GM23338 (cell line): ENCODE measurements around the gene RBM22. TPM values are rescaled to one million over a fixed set of nuclear protein-coding genes. Genes with fewer than 3 reads are reported as not detected.

Experiments
- ATAC-seq: fragments of 200-7000 bp; cut with Tn5 transposase; 3 replicates; pipeline ENCODE4 v1.9.1; 2020
- DNase-seq: peaks from one replicate; pipeline ENCODE4 v3.0.0-alpha.2; 2015; ENCODE audit warnings: low spot score
- H2AFZ ChIP-seq: fragments of 200-600 bp; sonication (generic); 2 replicates; pipeline ENCODE4 v1.8.0; 2016; ENCODE audit warnings: antibody characterized with exemption, mild to moderate bottlenecking, moderate library complexity
- H3F3A ChIP-seq: fragments of 200-600 bp; sonication (generic); replicated peaks from 2 replicates; pipeline ENCODE4 v1.8.0; 2017; ENCODE audit warnings: antibody characterized with exemption, mixed run types, low read depth
- H3K27ac ChIP-seq: fragments of 200-600 bp; sonication (generic); 2 replicates; pipeline ENCODE4 v1.6.1; 2016; ENCODE audit warnings: low read depth
- H3K27me3 ChIP-seq: fragments of 200-600 bp; sonication (generic); 2 replicates; pipeline ENCODE4 v1.8.0; 2016; ENCODE audit warnings: mild to moderate bottlenecking, mixed run types, moderate library complexity; ENCODE audit not compliant: insufficient read depth
- H3K36me3 ChIP-seq: fragments of 200-600 bp; sonication (generic); 2 replicates; pipeline ENCODE4 v1.8.0; 2016; ENCODE audit warnings: mild to moderate bottlenecking; ENCODE audit not compliant: insufficient read depth
- H3K4me1 ChIP-seq: fragments of 200-600 bp; sonication (generic); 2 replicates; pipeline ENCODE4 v1.8.0; 2016; ENCODE audit warnings: mild to moderate bottlenecking, moderate library complexity; ENCODE audit not compliant: insufficient read depth
- H3K4me2 ChIP-seq: fragments of 200-600 bp; sonication (generic); 2 replicates; pipeline ENCODE4 v1.7.1; 2017; ENCODE audit warnings: mixed run types
- H3K4me3 ChIP-seq: fragments of 200-600 bp; sonication (generic); 2 replicates; pipeline ENCODE4 v1.6.1; 2016; ENCODE audit warnings: mixed run types
- H3K79me2 ChIP-seq: fragments of 200-600 bp; sonication (generic); replicated peaks from 2 replicates; pipeline ENCODE4 v1.8.0; 2017; ENCODE audit warnings: mild to moderate bottlenecking; ENCODE audit not compliant: insufficient read depth
- H3K9me2 ChIP-seq: fragments of 200-600 bp; sonication (generic); 2 replicates; pipeline ENCODE4 v1.8.0; 2017; ENCODE audit not compliant: insufficient read depth
- H4K20me1 ChIP-seq: fragments of 200-600 bp; sonication (generic); replicated peaks from 2 replicates; pipeline ENCODE4 v1.8.0; 2017; ENCODE audit warnings: mild to moderate bottlenecking; ENCODE audit not compliant: insufficient read depth
- H3K27ac Mint-ChIP-seq: 2 replicates; pipeline ENCODE4 v1.8.0; 2020; ENCODE audit warnings: inconsistent platforms, mild to moderate bottlenecking, moderate library complexity, mixed read lengths
- H3K27me3 Mint-ChIP-seq: 3 replicates; pipeline ENCODE4 v1.8.0; 2022; ENCODE audit warnings: low read depth, mild to moderate bottlenecking, moderate library complexity, mixed read lengths, inconsistent platforms; ENCODE audit not compliant: insufficient read depth, poor library complexity
- H3K36me3 Mint-ChIP-seq: 3 replicates; pipeline ENCODE4 v1.8.0; 2021; ENCODE audit warnings: low read depth, mild to moderate bottlenecking, inconsistent platforms, moderate library complexity, mixed read lengths
- H3K4me1 Mint-ChIP-seq: 3 replicates; pipeline ENCODE4 v1.8.0; 2020; ENCODE audit warnings: mild to moderate bottlenecking, inconsistent platforms, mixed read lengths
- H3K4me3 Mint-ChIP-seq: 3 replicates; pipeline ENCODE4 v1.8.0; 2021; ENCODE audit warnings: moderate library complexity, mild to moderate bottlenecking, inconsistent platforms, mixed read lengths
- H3K9me3 Mint-ChIP-seq: 3 replicates; pipeline ENCODE4 v1.8.0; 2020; ENCODE audit warnings: moderate library complexity, mild to moderate bottlenecking, inconsistent platforms, mixed read lengths
- CREB1 ChIP-seq: fragments of 250-450 bp; sonication (Bioruptor Pico); IDR thresholded peaks from 2 replicates; pipeline ENCODE4 v1.5.0; 2020; ENCODE audit warnings: low read depth, mild to moderate bottlenecking, moderate library complexity
- CTCF ChIP-seq, 2 experiments: fragments of 200-600 bp in 1 of 2; sonication (generic) in 1 of 2; conservative IDR thresholded peaks; 2 replicates each; pipeline versions ENCODE4 v1.5.1 to v1.6.1; 2016 to 2017; ENCODE audit warnings: antibody characterized with exemption in 2 of 2, low read depth in 2 of 2, mild to moderate bottlenecking in 2 of 2, moderate library complexity in 1 of 2
- ETS1 ChIP-seq: IDR thresholded peaks from 2 replicates; pipeline ENCODE4 v1.6.1; 2016; ENCODE audit warnings: antibody characterized with exemption
- EZH2 ChIP-seq: fragments of 200-600 bp; sonication (generic); IDR thresholded peaks from one replicate; pipeline ENCODE4 v1.8.0; 2017; ENCODE audit warnings: antibody characterized with exemption, mild to moderate bottlenecking, low read depth; ENCODE audit not compliant: unreplicated experiment
- EZH2phosphoT487 ChIP-seq: fragments of 200-600 bp; sonication (generic); IDR thresholded peaks from one replicate; pipeline ENCODE4 v1.8.1; 2018; ENCODE audit warnings: antibody characterized with exemption; ENCODE audit not compliant: unreplicated experiment
- JUNB ChIP-seq: IDR thresholded peaks from one replicate; pipeline ENCODE4 v1.6.1; 2016; ENCODE audit warnings: antibody characterized with exemption; ENCODE audit not compliant: unreplicated experiment
- NANOG ChIP-seq: IDR thresholded peaks from 2 replicates; pipeline ENCODE4 v1.6.1; 2016; ENCODE audit warnings: antibody characterized with exemption, borderline replicate concordance
- POLR2AphosphoS5 ChIP-seq: IDR thresholded peaks from 2 replicates; pipeline ENCODE4 v1.6.1; 2016; ENCODE audit warnings: antibody characterized with exemption, low read depth
- REST ChIP-seq: IDR thresholded peaks from one replicate; pipeline ENCODE4 v1.6.1; 2018; ENCODE audit warnings: antibody characterized with exemption; ENCODE audit not compliant: unreplicated experiment
- STAT1 ChIP-seq: IDR thresholded peaks from one replicate; pipeline ENCODE4 v1.6.1; 2016; ENCODE audit warnings: antibody characterized with exemption; ENCODE audit not compliant: unreplicated experiment
- ZNF114 ChIP-seq: fragments of 250-450 bp; sonication (Bioruptor Pico); IDR thresholded peaks from 2 replicates; pipeline ENCODE4 v1.5.0; 2020; ENCODE audit warnings: mild to moderate bottlenecking, moderate library complexity
- ZNF331 ChIP-seq: fragments of 250-450 bp; sonication (Bioruptor Pico); IDR thresholded peaks from 2 replicates; pipeline ENCODE4 v1.5.0; 2020; ENCODE audit warnings: low read depth, mild to moderate bottlenecking, moderate library complexity
- ZNF462 ChIP-seq: fragments of 250-450 bp; sonication (Bioruptor Pico); IDR thresholded peaks from 2 replicates; pipeline ENCODE4 v1.5.0; 2020; ENCODE audit warnings: mild to moderate bottlenecking, moderate library complexity
- polyA plus RNA-seq: library from polyadenylated mRNA; unstranded; fragments of >200 nt; fragmentation: Nextera tagmentation; extraction: Ambion mirVana; gene quantifications from 2 replicates; pipeline ENCODE4 v1.2.1, GENCODE V29; 2016
- total RNA-seq: library from RNA; depleted of rRNA; stranded (reverse); fragments of >200 nt; shearing (Covaris generic); gene quantifications from 2 replicates; pipeline ENCODE4 v1.2.3, GENCODE V29; 2014

The RBM22 gene
- total and polyA plus RNA-seq, 2 experiments from 2014 or later, result 23.4 to 32.3 TPM

DNA sequence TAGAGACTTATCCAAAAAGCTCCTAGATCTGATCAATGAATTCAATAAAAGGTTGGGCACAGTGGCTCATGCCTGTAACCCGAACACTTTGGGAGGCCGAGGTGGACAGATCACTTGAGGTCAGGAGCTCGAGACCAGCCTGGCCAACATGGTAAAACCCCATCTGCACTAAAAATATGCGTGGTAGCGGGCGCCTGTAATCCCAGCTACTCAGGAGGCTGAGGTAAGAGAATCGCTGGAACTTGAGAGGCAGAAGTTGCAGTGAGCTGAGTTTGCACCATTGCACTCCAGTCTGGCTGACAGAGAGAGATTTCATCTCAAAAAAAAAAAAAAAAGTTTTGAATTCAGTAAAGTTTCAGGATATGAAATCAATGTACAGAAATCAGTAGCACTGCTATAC, 38.0 kb upstream of the RBM22 start:
- Mint-ChIP-seq H3K27me3 (peaks cover 4% of the 10 kb centered on the region), H3K36me3 (peaks cover 63% of the 10 kb centered on the region), H3K4me1 (peaks cover 33% of the 10 kb centered on the region), H3K9me3 (peaks cover 36% of the 10 kb centered on the region), H3K4me3 (no peak overlapping the region), H3K27ac (no peak overlapping the region)
- Histone ChIP-seq H3K79me2 (peaks cover 67% of the 10 kb centered on the region), H3K27me3 (no peaks in the 10 kb centered on the region), H3K4me1 (peaks cover 21% of the 10 kb centered on the region), H3K4me2 (0 out of 2 replicates have a peak overlapping the region, but pooled peaks have one; percentile 49), H3K36me3 (no peaks in the 10 kb centered on the region; the same call in 1 of the 2 replicates), H3K4me3 (no peak overlapping the region), H3K9me2 (no peaks in the 10 kb centered on the region), H4K20me1 (peaks cover 5% of the 10 kb centered on the region; the same call in 1 of the 2 replicates), H3F3A (no peaks in the 10 kb centered on the region), H3K27ac (no peak overlapping the region), H2AFZ (no peak overlapping the region)
- DNase-seq (no peak), ATAC-seq (no peak)
- TF ChIP-seq STAT1 (no peak), REST (no peak), ZNF462 (CRISPR knock-in tag) (no peak), EZH2phosphoT487 (no peak), CTCF (conservative IDR thresholded peaks at IDR 0.05; ENCODE audit: low read depth in 2 of 2) (no peak), ZNF331 (no peak), NANOG (no peak), CREB1 (no peak), ETS1 (no peak), JUNB (no peak), POLR2AphosphoS5 (no peak), ZNF114 (no peak), EZH2 (no peak)
